ENCODE measurements around the gene NTSR2. TPM values are rescaled to one million over a fixed set of nuclear protein-coding genes. Genes with fewer than 3 reads are reported as not detected.

NTSR2 gene
- total and polyA plus RNA-seq, 5 donors from 2014 or later = not detected

DNA sequence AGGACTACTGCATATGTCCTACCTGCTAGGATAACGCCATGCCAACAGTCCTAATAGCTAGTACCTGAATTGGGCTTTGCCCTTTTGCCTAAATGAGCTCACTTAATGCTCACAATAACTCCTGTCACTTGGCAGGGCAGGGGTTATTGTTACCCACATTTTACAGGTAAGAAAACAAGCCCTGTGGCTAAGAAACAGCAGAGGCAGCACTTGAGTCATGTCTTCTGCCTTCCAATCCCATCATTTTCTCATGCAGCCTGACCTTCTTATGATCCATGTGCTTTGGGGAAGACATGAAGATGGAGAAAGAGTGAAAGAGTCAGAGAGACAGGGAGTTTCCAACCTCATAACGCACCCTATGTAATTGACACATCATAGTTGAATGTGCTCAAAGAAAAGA, 42.9 kb upstream of the NTSR2 start:
- Mint-ChIP-seq H3K27me3 (peaks cover 34% of the 10 kb centered on the region), H3K4me1 (peaks cover 0 to 3% (median 0%) of the 10 kb centered on the region in 4 donors), H3K36me3 (no peaks in the 10 kb centered on the region), H3K4me3 (no peak overlapping the region), H3K27ac (no peak overlapping the region), H3K9me3 (peaks cover 0 to 2% (median 0%) of the 10 kb centered on the region in 7 donors)
- ATAC-seq (ENCODE audit: low read depth in 2 of 2) (no peak), DNase-seq (no peak)
- no peak overlapping the region for H3K27ac ChIP-seq (ENCODE audit: insufficient read depth, low read length, poor library complexity, severe bottlenecking)
- H3K9me3 ChIP-seq (ENCODE audit: control insufficient read depth in 2 of 2, low read length in 2 of 2) = no peaks in the 10 kb centered on the region
- no peak overlapping the region for H3K4me3 ChIP-seq (ENCODE audit: low read depth, low read length)
- H3K36me3 ChIP-seq (ENCODE audit: control insufficient read depth, insufficient read depth, low read length) = no peaks in the 10 kb centered on the region
- H3K27me3 ChIP-seq (ENCODE audit: control insufficient read depth, insufficient read depth, low read length) = no peaks in the 10 kb centered on the region
- no peaks in the 10 kb centered on the region for H3K4me1 ChIP-seq (ENCODE audit: control insufficient read depth, insufficient read depth, low read length, poor library complexity, severe bottlenecking)

DNA sequence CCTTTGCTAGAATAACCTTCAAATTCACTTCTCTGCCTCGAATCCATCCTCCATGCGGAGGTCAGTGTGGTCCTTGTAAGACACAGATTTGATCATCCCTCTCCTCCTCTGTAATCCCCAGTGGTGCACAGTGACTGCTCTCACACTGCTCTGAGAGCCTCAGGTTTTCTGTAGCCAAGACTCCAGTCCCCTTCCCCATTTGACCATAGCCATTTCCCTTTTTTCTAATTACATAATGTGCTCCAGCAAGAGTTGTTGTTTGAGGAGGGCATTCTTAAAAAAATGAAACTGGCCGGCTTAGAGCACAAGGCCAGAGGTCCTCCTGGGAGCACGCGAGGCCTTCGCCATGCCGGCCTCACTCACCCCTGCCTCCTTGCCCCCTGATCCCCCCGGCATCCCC, 41.8 kb upstream of the NTSR2 start:
- DNase-seq (no peak), ATAC-seq (ENCODE audit: low read depth in 2 of 2) (no peak)
- Histone ChIP-seq H3K9me3 (ENCODE audit: control insufficient read depth in 2 of 2, low read length in 2 of 2) (no peaks in the 10 kb centered on the region), H3K36me3 (ENCODE audit: control insufficient read depth, insufficient read depth, low read length) (no peaks in the 10 kb centered on the region), H3K4me3 (ENCODE audit: low read depth, low read length) (no peak overlapping the region), H3K27me3 (ENCODE audit: control insufficient read depth, insufficient read depth, low read length) (no peaks in the 10 kb centered on the region), H3K4me1 (ENCODE audit: control insufficient read depth, insufficient read depth, low read length, poor library complexity, severe bottlenecking) (no peaks in the 10 kb centered on the region), H3K27ac (ENCODE audit: insufficient read depth, low read length, poor library complexity, severe bottlenecking) (no peak overlapping the region)
- H3K9me3 Mint-ChIP-seq = peaks cover 0 to 4% (median 0%) of the 10 kb centered on the region in 7 donors
- peaks cover 25% of the 10 kb centered on the region for H3K27me3 Mint-ChIP-seq
- no peaks in the 10 kb centered on the region for H3K4me1 Mint-ChIP-seq
- H3K36me3 Mint-ChIP-seq = no peaks in the 10 kb centered on the region
- H3K4me3 Mint-ChIP-seq = no peak overlapping the region
- H3K27ac Mint-ChIP-seq = no peak overlapping the region

DNA sequence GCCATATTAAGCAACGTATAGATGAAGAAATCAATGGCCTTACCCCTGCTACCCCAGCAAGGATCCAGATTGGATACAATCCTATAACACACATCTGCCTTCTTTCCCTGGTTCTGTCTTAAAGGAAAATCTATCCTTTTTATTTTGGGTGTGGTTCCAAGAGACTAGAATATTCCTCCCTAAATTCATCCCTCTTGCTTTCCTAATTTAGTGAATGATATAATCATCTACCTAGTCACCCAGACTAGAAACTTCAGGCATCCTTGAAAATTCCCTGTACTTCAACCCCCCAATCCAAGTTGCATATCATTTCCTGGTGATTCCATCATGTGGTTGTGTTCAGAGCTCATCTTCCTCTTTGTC, 41.3 kb upstream of the NTSR2 start:
- Histone ChIP-seq H3K9me3 (ENCODE audit: control insufficient read depth in 2 of 2, low read length in 2 of 2) (no peaks in the 10 kb centered on the region), H3K27me3 (ENCODE audit: control insufficient read depth, insufficient read depth, low read length) (no peaks in the 10 kb centered on the region), H3K4me3 (ENCODE audit: low read depth, low read length) (no peak overlapping the region), H3K4me1 (ENCODE audit: control insufficient read depth, insufficient read depth, low read length, poor library complexity, severe bottlenecking) (no peaks in the 10 kb centered on the region), H3K27ac (ENCODE audit: insufficient read depth, low read length, poor library complexity, severe bottlenecking) (no peak overlapping the region), H3K36me3 (ENCODE audit: control insufficient read depth, insufficient read depth, low read length) (no peaks in the 10 kb centered on the region)
- DNase-seq (no peak), ATAC-seq (ENCODE audit: low read depth in 2 of 2) (no peak)
- H3K36me3 Mint-ChIP-seq = no peaks in the 10 kb centered on the region
- no peak overlapping the region for H3K27ac Mint-ChIP-seq
- peaks cover 0 to 4% (median 0%) of the 10 kb centered on the region in 7 donors for H3K9me3 Mint-ChIP-seq
- H3K4me3 Mint-ChIP-seq = no peak overlapping the region
- peaks cover 23% of the 10 kb centered on the region for H3K27me3 Mint-ChIP-seq
- no peaks in the 10 kb centered on the region for H3K4me1 Mint-ChIP-seq

DNA sequence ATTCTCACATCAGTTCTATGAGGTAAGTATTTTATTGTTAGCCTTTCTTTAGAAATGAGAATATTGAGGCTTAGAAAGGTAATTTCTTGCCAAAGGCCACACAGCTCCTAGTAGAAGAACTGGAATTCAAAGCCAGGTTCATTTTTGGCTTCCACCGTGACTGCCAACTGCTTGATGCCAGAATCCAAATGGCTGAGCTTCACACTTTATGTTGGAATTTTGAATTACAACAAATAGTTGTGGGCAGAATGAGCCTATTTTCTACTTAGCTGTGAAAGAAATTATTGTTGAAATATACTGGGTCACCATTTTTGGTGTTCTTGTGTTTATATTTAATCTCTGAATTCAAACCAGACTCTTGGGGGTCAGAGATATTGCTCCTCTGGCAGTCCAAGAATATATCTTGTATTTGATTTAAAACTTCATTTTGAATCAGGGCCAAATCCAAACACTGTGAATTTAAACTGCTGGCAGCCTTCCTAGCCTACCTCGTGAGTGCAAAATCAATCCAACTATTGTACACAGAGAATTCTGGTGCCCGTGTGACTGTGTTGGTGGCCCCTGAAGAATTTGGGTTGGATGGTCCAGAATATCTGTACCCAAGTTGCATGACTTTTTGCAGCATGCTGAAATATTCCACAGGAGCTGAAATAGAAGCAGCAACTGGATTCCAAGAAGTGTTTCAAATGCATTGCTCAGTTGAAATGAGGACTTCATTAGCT, 40.8 kb upstream of the NTSR2 start:
- no peaks in the 10 kb centered on the region for H3K36me3 Mint-ChIP-seq
- DNase-seq (no peak), ATAC-seq (ENCODE audit: low read depth in 2 of 2) (no peak)
- H3K27me3 Mint-ChIP-seq = peaks cover 20% of the 10 kb centered on the region
- Histone ChIP-seq H3K27ac (ENCODE audit: insufficient read depth, low read length, poor library complexity, severe bottlenecking) (no peak overlapping the region), H3K4me1 (ENCODE audit: control insufficient read depth, insufficient read depth, low read length, poor library complexity, severe bottlenecking) (no peaks in the 10 kb centered on the region), H3K36me3 (ENCODE audit: control insufficient read depth, insufficient read depth, low read length) (no peaks in the 10 kb centered on the region), H3K9me3 (ENCODE audit: control insufficient read depth in 2 of 2, low read length in 2 of 2) (no peaks in the 10 kb centered on the region), H3K4me3 (ENCODE audit: low read depth, low read length) (no peak overlapping the region), H3K27me3 (ENCODE audit: control insufficient read depth, insufficient read depth, low read length) (no peaks in the 10 kb centered on the region)
- H3K4me3 Mint-ChIP-seq = no peak overlapping the region
- H3K27ac Mint-ChIP-seq = no peak overlapping the region
- peaks cover 0 to 4% (median 0%) of the 10 kb centered on the region in 7 donors for H3K9me3 Mint-ChIP-seq
- H3K4me1 Mint-ChIP-seq = no peaks in the 10 kb centered on the region

DNA sequence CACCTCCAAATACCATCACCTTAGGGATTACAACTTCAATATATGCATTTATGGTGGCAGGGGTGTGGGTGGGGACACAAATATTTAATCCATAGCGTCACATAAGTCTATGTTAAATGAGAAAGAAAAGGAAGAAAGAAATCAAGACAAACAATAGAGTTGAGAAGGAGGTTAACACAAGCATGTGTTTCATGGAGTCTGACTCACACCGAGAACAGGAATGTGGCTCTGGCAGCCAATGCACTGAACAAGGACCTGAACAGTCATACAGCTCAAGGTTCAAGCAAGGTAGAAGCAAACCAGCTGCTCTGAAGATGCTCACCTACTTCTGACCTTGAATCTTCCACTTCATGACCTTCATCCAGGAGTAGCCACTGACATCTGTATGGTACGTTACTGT, 40.2 kb upstream of the NTSR2 start:
- Mint-ChIP-seq H3K27ac (no peak overlapping the region), H3K9me3 (peaks cover 0 to 4% (median 0%) of the 10 kb centered on the region in 7 donors), H3K4me3 (no peak overlapping the region), H3K36me3 (no peaks in the 10 kb centered on the region), H3K4me1 (no peaks in the 10 kb centered on the region), H3K27me3 (peaks cover 14% of the 10 kb centered on the region)
- Histone ChIP-seq H3K4me3 (ENCODE audit: low read depth, low read length) (no peak overlapping the region), H3K27ac (ENCODE audit: insufficient read depth, low read length, poor library complexity, severe bottlenecking) (no peak overlapping the region), H3K36me3 (ENCODE audit: control insufficient read depth, insufficient read depth, low read length) (no peaks in the 10 kb centered on the region), H3K4me1 (ENCODE audit: control insufficient read depth, insufficient read depth, low read length, poor library complexity, severe bottlenecking) (no peaks in the 10 kb centered on the region), H3K9me3 (ENCODE audit: control insufficient read depth in 2 of 2, low read length in 2 of 2) (no peaks in the 10 kb centered on the region), H3K27me3 (ENCODE audit: control insufficient read depth, insufficient read depth, low read length) (no peaks in the 10 kb centered on the region)
- no peak for DNase-seq
- ATAC-seq (ENCODE audit: low read depth in 2 of 2) = no peak

DNA sequence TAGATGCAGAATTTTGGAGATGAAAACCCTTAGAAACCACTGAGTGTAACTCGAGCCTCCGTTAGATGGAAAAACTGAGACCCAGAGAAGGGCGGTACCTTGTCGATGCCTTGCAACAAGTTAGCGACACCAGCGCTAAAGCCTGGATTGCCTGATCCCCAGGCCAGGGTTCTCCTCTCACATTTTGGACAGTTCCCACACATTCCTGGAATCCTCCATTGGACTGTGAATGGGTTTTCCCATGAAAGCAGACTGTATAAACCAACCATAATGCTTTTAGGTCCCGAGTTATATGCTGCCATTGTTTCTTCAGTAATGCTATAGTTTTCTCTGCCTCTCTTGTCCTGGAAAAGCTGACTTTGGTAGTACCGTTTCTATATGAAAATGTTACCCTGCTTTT, 39.3 kb upstream of the NTSR2 start:
- ATAC-seq (ENCODE audit: low read depth in 2 of 2) = no peak
- no peaks in the 10 kb centered on the region for H3K4me1 Mint-ChIP-seq

DNA sequence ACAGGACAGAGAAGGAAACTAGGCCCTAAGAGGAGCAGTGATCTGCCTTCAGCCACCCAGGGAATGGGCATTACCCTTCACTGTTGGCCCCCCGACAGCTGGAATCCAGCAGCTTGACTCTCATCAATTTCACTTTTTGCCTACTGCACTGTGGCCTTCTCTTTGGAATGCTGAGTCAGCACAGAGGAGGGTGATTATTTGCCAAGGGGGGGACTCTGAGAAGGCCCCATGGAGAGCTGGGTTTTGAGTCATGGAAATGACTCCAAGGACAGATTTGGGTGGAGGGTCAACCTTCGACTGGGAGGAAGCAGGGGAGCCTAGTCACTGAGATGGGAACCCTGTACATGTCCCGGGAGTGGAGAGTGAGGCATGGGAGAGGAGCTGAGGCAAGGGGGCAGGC, 38.1 kb upstream of the NTSR2 start:
- DNase-seq = no peak
- Histone ChIP-seq H3K27ac (ENCODE audit: insufficient read depth, low read length, poor library complexity, severe bottlenecking) (no peak overlapping the region), H3K4me1 (ENCODE audit: control insufficient read depth, insufficient read depth, low read length, poor library complexity, severe bottlenecking) (no peaks in the 10 kb centered on the region), H3K9me3 (ENCODE audit: control insufficient read depth in 2 of 2, low read length in 2 of 2) (no peaks in the 10 kb centered on the region), H3K27me3 (ENCODE audit: control insufficient read depth, insufficient read depth, low read length) (no peaks in the 10 kb centered on the region), H3K36me3 (ENCODE audit: control insufficient read depth, insufficient read depth, low read length) (no peaks in the 10 kb centered on the region), H3K4me3 (ENCODE audit: low read depth, low read length) (no peak overlapping the region)
- no peak for ATAC-seq (ENCODE audit: low read depth in 2 of 2)
- Mint-ChIP-seq H3K36me3 (no peaks in the 10 kb centered on the region), H3K4me3 (no peak overlapping the region), H3K4me1 (no peaks in the 10 kb centered on the region), H3K9me3 (peaks cover 0 to 2% (median 0%) of the 10 kb centered on the region in 7 donors), H3K27ac (no peak overlapping the region), H3K27me3 (peaks cover 5% of the 10 kb centered on the region)

More for the DNA sequence above, 39.3 kb upstream of the NTSR2 start:
- no peak for DNase-seq
- Histone ChIP-seq H3K27me3 (ENCODE audit: control insufficient read depth, insufficient read depth, low read length) (no peaks in the 10 kb centered on the region), H3K27ac (ENCODE audit: insufficient read depth, low read length, poor library complexity, severe bottlenecking) (no peak overlapping the region), H3K36me3 (ENCODE audit: control insufficient read depth, insufficient read depth, low read length) (no peaks in the 10 kb centered on the region), H3K4me1 (ENCODE audit: control insufficient read depth, insufficient read depth, low read length, poor library complexity, severe bottlenecking) (no peaks in the 10 kb centered on the region), H3K4me3 (ENCODE audit: low read depth, low read length) (no peak overlapping the region), H3K9me3 (ENCODE audit: control insufficient read depth in 2 of 2, low read length in 2 of 2) (no peaks in the 10 kb centered on the region)
- peaks cover 8% of the 10 kb centered on the region for H3K27me3 Mint-ChIP-seq
- H3K4me3 Mint-ChIP-seq = no peak overlapping the region
- H3K27ac Mint-ChIP-seq = no peak overlapping the region
- no peaks in the 10 kb centered on the region for H3K36me3 Mint-ChIP-seq
- peaks cover 0 to 2% (median 0%) of the 10 kb centered on the region in 7 donors for H3K9me3 Mint-ChIP-seq

DNA sequence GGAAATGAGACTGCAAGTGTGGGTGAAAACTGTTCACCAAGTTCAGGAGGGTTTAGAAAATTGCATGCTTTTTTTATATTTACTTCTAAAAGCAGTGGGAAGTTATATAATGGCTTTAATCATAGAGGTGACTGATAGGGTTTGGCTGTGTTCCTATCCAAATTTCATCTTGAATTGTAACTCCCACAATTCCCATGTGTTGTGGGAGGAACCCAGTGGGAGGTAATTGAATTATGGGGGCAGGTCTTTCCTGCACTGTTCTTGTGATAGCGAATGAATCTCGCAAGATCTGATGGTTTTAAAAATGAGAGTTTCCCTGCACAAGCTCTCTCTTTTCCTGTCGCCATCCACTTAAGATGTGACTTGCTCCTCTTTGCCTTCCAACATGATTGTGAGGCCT, 35.7 kb upstream of the NTSR2 start:
- Histone ChIP-seq H3K4me3 (ENCODE audit: low read depth, low read length) (no peak overlapping the region), H3K27me3 (ENCODE audit: control insufficient read depth, insufficient read depth, low read length) (no peaks in the 10 kb centered on the region), H3K27ac (ENCODE audit: insufficient read depth, low read length, poor library complexity, severe bottlenecking) (no peak overlapping the region), H3K9me3 (ENCODE audit: control insufficient read depth in 2 of 2, low read length in 2 of 2) (no peaks in the 10 kb centered on the region), H3K36me3 (ENCODE audit: control insufficient read depth, insufficient read depth, low read length) (no peaks in the 10 kb centered on the region), H3K4me1 (ENCODE audit: control insufficient read depth, insufficient read depth, low read length, poor library complexity, severe bottlenecking) (no peaks in the 10 kb centered on the region)
- H3K4me3 Mint-ChIP-seq = no peak overlapping the region
- ATAC-seq (ENCODE audit: low read depth in 2 of 2) = no peak
- no peak overlapping the region for H3K27ac Mint-ChIP-seq
- peaks cover 0 to 2% (median 0%) of the 10 kb centered on the region in 7 donors for H3K9me3 Mint-ChIP-seq
- no peaks in the 10 kb centered on the region for H3K36me3 Mint-ChIP-seq
- H3K4me1 Mint-ChIP-seq = no peaks in the 10 kb centered on the region
- no peak for DNase-seq
- no peaks in the 10 kb centered on the region for H3K27me3 Mint-ChIP-seq

All from CD4-positive, CD25-positive, alpha-beta regulatory T cell (primary cell).